ENCODE results near the gene ATP6V1D. TPM values are rescaled to one million over a fixed set of nuclear protein-coding genes. Genes with fewer than 3 reads are reported as not detected.

ATP6V1D gene
- total RNA-seq, 1 experiment from 2014 or later: 85.9 TPM

GRCh38 chr14:67385618-67386017, 26.0 kb upstream of the ATP6V1D start:
- ChIA-PET CTCF (no interaction called here), POLR2A (ENCODE audit: unreplicated experiment) (interaction anchor here (1.9 kb wide), 1 partner anchor 26 kb away, joined by 4 read pairs; the partner anchor contains the start of gene ATP6V1D)
- Histone ChIP-seq H3K4me3 (ENCODE audit: low read length) (no peak overlapping the region), H3K4me2 (ENCODE audit: low read length) (no peak overlapping the region), H4K20me1 (ENCODE audit: low read length) (peaks cover 14% of the 10 kb centered on the region; the same call in 1 of the 2 replicates), H3K27me3 (ENCODE audit: low read length) (no peaks in the 10 kb centered on the region), H3K9ac (ENCODE audit: low read length) (no peak overlapping the region), H3K9me2 (replicated peaks; ENCODE audit: low read length) (no peaks in the 10 kb centered on the region), H3K27ac (ENCODE audit: low read length) (no peak overlapping the region), H3K9me3 (ENCODE audit: low read length) (no peaks in the 10 kb centered on the region), H3F3A (ENCODE audit: low read length, unreplicated experiment) (peaks cover 10% of the 10 kb centered on the region), H3K36me3 (ENCODE audit: low read depth, low read length) (peaks cover 73% of the 10 kb centered on the region), H2AFZ (ENCODE audit: low read length) (no peak overlapping the region), H3K4me1 (ENCODE audit: insufficient read depth, low read length) (peaks cover 27% of the 10 kb centered on the region), H3K79me2 (ENCODE audit: low read length) (no peaks in the 10 kb centered on the region)
- no peak for TF ChIP-seq EZH2 (IDR thresholded peaks at IDR 0.05; ENCODE audit: low read length, unreplicated experiment)
- no peak for TF ChIP-seq EZH2phosphoT487 (IDR thresholded peaks at IDR 0.05; ENCODE audit: borderline replicate concordance, low read length)
- no peak for TF ChIP-seq CTCF (conservative IDR thresholded peaks at IDR 0.05; ENCODE audit: low read depth, low read length)
- ATAC-seq (peak; percentile 18; the same call in 1 of the 2 replicates), DNase-seq (peak; percentile 37)
- BruUV-seq (replicated peaks): no TSS peak
- intact Hi-C loops (cut with micrococcal nuclease): no loop called here

- peaks cover 27% of the 10 kb centered on the region for H3K4me1 ChIP-seq (ENCODE audit: insufficient read depth, low read length)
- H3K9me2 ChIP-seq (replicated peaks; ENCODE audit: low read length): no peaks in the 10 kb centered on the region
- H4K20me1 ChIP-seq (ENCODE audit: low read length): peaks cover 14% of the 10 kb centered on the region; the same call in 1 of the 2 replicates
- no peak overlapping the region for H3K4me3 ChIP-seq (ENCODE audit: low read length)
- no peak overlapping the region for H3K4me2 ChIP-seq (ENCODE audit: low read length)
- no peak overlapping the region for H3K27ac ChIP-seq (ENCODE audit: low read length)
- H3K27me3 ChIP-seq (ENCODE audit: low read length): no peaks in the 10 kb centered on the region
- DNase-seq (peak; percentile 63), ATAC-seq (peak; percentile 37)
- POLR2A ChIA-PET (ENCODE audit: unreplicated experiment): interaction anchor here (1.9 kb wide), 1 partner anchor 26 kb away, joined by 4 read pairs; the partner anchor contains the start of gene ATP6V1D
- no peaks in the 10 kb centered on the region for H3K9me3 ChIP-seq (ENCODE audit: low read length)
- H3K9ac ChIP-seq (ENCODE audit: low read length): no peak overlapping the region
- no peak overlapping the region for H2AFZ ChIP-seq (ENCODE audit: low read length)
- intact Hi-C loops (cut with micrococcal nuclease): no loop called here
- CTCF ChIA-PET: no interaction called here
- TF ChIP-seq EZH2 (IDR thresholded peaks at IDR 0.05; ENCODE audit: low read length, unreplicated experiment): no peak
- TF ChIP-seq EZH2phosphoT487 (IDR thresholded peaks at IDR 0.05; ENCODE audit: borderline replicate concordance, low read length): no peak
- TF ChIP-seq CTCF (conservative IDR thresholded peaks at IDR 0.05; ENCODE audit: low read depth, low read length): no peak
- BruUV-seq (replicated peaks): no TSS peak
- H3K79me2 ChIP-seq (ENCODE audit: low read length): no peaks in the 10 kb centered on the region
- H3K36me3 ChIP-seq (ENCODE audit: low read depth, low read length): peaks cover 78% of the 10 kb centered on the region
- H3F3A ChIP-seq (ENCODE audit: low read length, unreplicated experiment): peaks cover 10% of the 10 kb centered on the region
Measured at GRCh38 chr14:67385120-67385519, 25.5 kb upstream of the ATP6V1D start.

GRCh38 chr14:67377916-67378315, 18.3 kb upstream of the ATP6V1D start:
- intact Hi-C loops (cut with micrococcal nuclease): no loop called here
- Histone ChIP-seq H3K4me2 (ENCODE audit: low read length) (no peak overlapping the region), H3K36me3 (ENCODE audit: low read depth, low read length) (peaks cover 84% of the 10 kb centered on the region), H3K27me3 (ENCODE audit: low read length) (no peaks in the 10 kb centered on the region), H3K9ac (ENCODE audit: low read length) (no peak overlapping the region), H3F3A (ENCODE audit: low read length, unreplicated experiment) (no peaks in the 10 kb centered on the region), H4K20me1 (ENCODE audit: low read length) (peaks cover 16% of the 10 kb centered on the region), H3K4me3 (ENCODE audit: low read length) (no peak overlapping the region), H3K79me2 (ENCODE audit: low read length) (peaks cover 23% of the 10 kb centered on the region), H3K9me2 (replicated peaks; ENCODE audit: low read length) (no peaks in the 10 kb centered on the region), H3K9me3 (ENCODE audit: low read length) (no peaks in the 10 kb centered on the region), H3K4me1 (ENCODE audit: insufficient read depth, low read length) (no peaks in the 10 kb centered on the region), H3K27ac (ENCODE audit: low read length) (no peak overlapping the region), H2AFZ (ENCODE audit: low read length) (no peak overlapping the region)
- ATAC-seq (no peak), DNase-seq (no peak)
- POLR2A ChIA-PET (ENCODE audit: unreplicated experiment): interaction anchor here (0.6 kb wide), 1 partner anchor 337 kb away, joined by 11 read pairs; no protein-coding TSS in a partner anchor
- TF ChIP-seq CTCF (conservative IDR thresholded peaks at IDR 0.05; ENCODE audit: low read depth, low read length) (no peak), EZH2phosphoT487 (IDR thresholded peaks at IDR 0.05; ENCODE audit: borderline replicate concordance, low read length) (no peak), EZH2 (IDR thresholded peaks at IDR 0.05; ENCODE audit: low read length, unreplicated experiment) (no peak)
- CTCF ChIA-PET: interaction anchor here (1.2 kb wide), 1 partner anchor 149 kb away, joined by 4 read pairs; no protein-coding TSS in a partner anchor
- BruUV-seq (replicated peaks): no TSS peak

All from PC-3 (cell line).